ENCODE results near the gene CADM1.

GRCh38 chr11:115398333-115399080, 105.7 kb downstream of the CADM1 start:
- TF ChIP-seq CTCF (conservative IDR thresholded peaks at IDR 0.05; ENCODE audit: low read length) (no peak), EZH2phosphoT487 (IDR thresholded peaks at IDR 0.05; ENCODE audit: borderline replicate concordance, low read depth, low read length) (no peak)
